Kidney (tissue), 14 donors: ENCODE measurements around the gene UGT1A4. TPM values are rescaled to one million over a fixed set of nuclear protein-coding genes. Genes with fewer than 3 reads are reported as not detected.

Source experiments
- DNase-seq, 5 donors: peaks; one replicate each; pipeline ENCODE4 v3.0.0-alpha.2; 2013 to 2020
- FAIRE-seq: peaks from 2 replicates; lab custom pipeline; 2012; peaks lifted over from hg19 to GRCh38; lab: Jason Lieb, UNC
- H3K27ac ChIP-seq, 2 donors: one replicate each; pipeline ENCODE4 v1.7.0; 2013; ENCODE audit warnings: low read depth in 2 of 2, low read length in 2 of 2, inconsistent platforms in 1 of 2
- H3K27me3 ChIP-seq: one replicate; pipeline ENCODE4 v1.7.1; 2013; ENCODE audit warnings: low read length, inconsistent platforms; ENCODE audit not compliant: control insufficient read depth, insufficient read depth
- H3K36me3 ChIP-seq, 3 donors: one replicate each; pipeline versions ENCODE4 v1.7.0 to v1.7.1; 2013; ENCODE audit warnings: low read length in 3 of 3, control low read depth in 1 of 3, inconsistent platforms in 1 of 3; ENCODE audit not compliant: insufficient read depth in 3 of 3, control insufficient read depth in 2 of 3
- H3K4me1 ChIP-seq, 3 donors: one replicate each; pipeline versions ENCODE4 v1.7.0 to v1.7.1; 2013; ENCODE audit warnings: low read length in 3 of 3, inconsistent platforms in 1 of 3, low read depth in 1 of 3; ENCODE audit not compliant: control insufficient read depth in 2 of 3, insufficient read depth in 2 of 3
- H3K4me3 ChIP-seq, 3 donors: one replicate each; pipeline versions ENCODE4 v1.7.0 to v1.8.1; 2013; ENCODE audit warnings: low read length in 3 of 3, control low read depth in 1 of 3, inconsistent platforms in 1 of 3
- H3K9ac ChIP-seq, 3 donors: one replicate each; pipeline versions ENCODE4 v1.7.0 to v1.7.1; 2013; ENCODE audit warnings: low read length in 3 of 3, control low read depth in 1 of 3, inconsistent platforms in 1 of 3
- H3K9me3 ChIP-seq, 3 donors: one replicate each; pipeline versions ENCODE4 v1.7.0 to v1.7.1; 2013; ENCODE audit warnings: low read length in 3 of 3, control low read depth in 1 of 3, inconsistent platforms in 1 of 3; ENCODE audit not compliant: control insufficient read depth in 2 of 3, insufficient read depth in 1 of 3
- intact Hi-C: fragments of 100-400 bp; cut with DNase I; formaldehyde crosslinking; loops from one replicate; pipeline ENCODE4 v1.11.1; 2022
- polyA plus RNA-seq: library from polyadenylated mRNA; stranded (reverse); fragments of 350-450 nt; fragmentation: Illumina TruSeq; extraction: RNeasy Lipid Tissue Mini Kit (QIAGEN cat#74804); gene quantifications from one replicate; pipeline ENCODE4 v1.2.3, GENCODE V29; 2014; ENCODE audit warnings: low read depth, low replicate concordance; ENCODE audit not compliant: insufficient read depth
- total RNA-seq: library from RNA; stranded (reverse); fragmentation: NEBNext Ultra II Directional; extraction: Animal tissue kit (Norgen Biotek cat#: 25700); gene quantifications from one replicate; pipeline ENCODE4 v1.2.1, GENCODE V29; 2021
- TF ChIP-seq, protein P1 (sequence below): IDR thresholded peaks from 3 replicates; pipeline ENCODE4 v1.5.1; 2012; ENCODE audit warnings: mild to moderate bottlenecking, moderate library complexity, borderline replicate concordance; ENCODE audit not compliant: insufficient read depth; ENCODE audit errors: extremely low read depth
- donor health status: control.
- donor health status: control.
- donor health status: control.
- donor health status: control.
- donor health status: control.
- donor health status: DM: yes; HTN: yes; CAD: no.
- donor health status: Normal renal cell carcinoma (clear cell type).

UGT1A4 gene
- total and polyA plus RNA-seq, 2 donors from 2014 or later, result 0.84 to 1.1 TPM

DNA sequence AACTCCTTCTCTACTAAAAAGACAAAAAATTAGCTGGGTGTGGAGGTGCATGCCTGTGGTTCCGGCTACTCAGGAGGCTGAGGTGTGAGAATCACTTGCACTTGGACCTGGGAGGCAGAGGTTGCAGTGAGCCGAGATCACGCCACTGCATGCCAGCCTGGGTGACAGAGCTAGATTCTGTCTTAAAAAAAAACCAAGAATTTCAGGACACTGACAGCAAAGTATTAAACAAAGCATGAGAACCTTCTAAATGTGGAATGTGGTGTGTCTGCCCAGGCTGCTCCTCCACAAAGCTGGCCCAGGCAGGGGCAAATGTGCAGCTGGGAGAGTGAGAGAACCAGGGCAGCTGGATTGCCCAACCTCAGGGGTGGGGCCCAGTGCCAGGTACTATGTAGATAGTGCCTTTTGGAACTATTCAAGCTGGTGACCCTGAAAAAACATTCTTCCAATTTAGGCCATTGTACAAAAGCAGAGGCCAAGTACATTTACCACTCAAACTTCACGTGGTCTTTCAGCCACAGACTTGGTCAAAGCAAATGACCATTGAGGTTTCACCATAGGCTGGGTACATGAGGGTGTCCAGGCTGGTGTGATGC lies 12.5 kb upstream of the UGT1A4 start:
- H3K9me3 ChIP-seq, result no peaks in the 10 kb centered on the region
- peak overlapping the region; percentile 23 to 51 for H3K27ac ChIP-seq
- H3K4me3 ChIP-seq, result no peak overlapping the region
- FAIRE-seq (no peak), DNase-seq (no peak)
- intact Hi-C loops, result no loop called here
- H3K36me3 ChIP-seq, result no peaks in the 10 kb centered on the region
- no peak overlapping the region for H3K9ac ChIP-seq
- H3K27me3 ChIP-seq, result no peaks in the 10 kb centered on the region
- TF ChIP-seq, protein P1, sequence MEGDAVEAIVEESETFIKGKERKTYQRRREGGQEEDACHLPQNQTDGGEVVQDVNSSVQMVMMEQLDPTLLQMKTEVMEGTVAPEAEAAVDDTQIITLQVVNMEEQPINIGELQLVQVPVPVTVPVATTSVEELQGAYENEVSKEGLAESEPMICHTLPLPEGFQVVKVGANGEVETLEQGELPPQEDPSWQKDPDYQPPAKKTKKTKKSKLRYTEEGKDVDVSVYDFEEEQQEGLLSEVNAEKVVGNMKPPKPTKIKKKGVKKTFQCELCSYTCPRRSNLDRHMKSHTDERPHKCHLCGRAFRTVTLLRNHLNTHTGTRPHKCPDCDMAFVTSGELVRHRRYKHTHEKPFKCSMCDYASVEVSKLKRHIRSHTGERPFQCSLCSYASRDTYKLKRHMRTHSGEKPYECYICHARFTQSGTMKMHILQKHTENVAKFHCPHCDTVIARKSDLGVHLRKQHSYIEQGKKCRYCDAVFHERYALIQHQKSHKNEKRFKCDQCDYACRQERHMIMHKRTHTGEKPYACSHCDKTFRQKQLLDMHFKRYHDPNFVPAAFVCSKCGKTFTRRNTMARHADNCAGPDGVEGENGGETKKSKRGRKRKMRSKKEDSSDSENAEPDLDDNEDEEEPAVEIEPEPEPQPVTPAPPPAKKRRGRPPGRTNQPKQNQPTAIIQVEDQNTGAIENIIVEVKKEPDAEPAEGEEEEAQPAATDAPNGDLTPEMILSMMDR, result no peak
- peaks cover 0 to 19% (median 7%) of the 10 kb centered on the region in 3 donors for H3K4me1 ChIP-seq

DNA sequence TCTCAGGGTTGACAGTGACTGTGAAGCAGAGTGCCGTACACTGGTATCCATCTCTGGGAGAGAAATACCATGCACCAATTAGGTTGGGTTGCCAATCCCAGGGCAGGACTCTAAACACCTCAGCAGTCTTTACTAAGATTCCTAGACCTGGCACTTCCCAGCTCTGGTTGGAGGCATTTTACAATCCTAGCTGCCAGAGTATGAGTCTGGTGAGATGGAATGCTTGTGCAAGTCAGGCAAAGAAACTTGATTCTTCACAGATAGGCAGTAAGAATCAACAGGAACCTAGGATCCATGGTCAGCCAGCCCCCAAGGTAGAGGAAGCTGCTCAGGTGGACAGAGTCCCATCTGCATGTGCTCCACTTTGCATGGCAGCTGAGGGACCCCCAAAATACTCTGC lies 11.8 kb upstream of the UGT1A4 start:
- Histone ChIP-seq H3K27ac (peak overlapping the region; percentile 23 to 51), H3K4me3 (no peak overlapping the region), H3K9ac (no peak overlapping the region), H3K27me3 (no peaks in the 10 kb centered on the region), H3K9me3 (no peaks in the 10 kb centered on the region), H3K36me3 (peaks cover 0 to 4% (median 0%) of the 10 kb centered on the region in 3 donors), H3K4me1 (peaks cover 0 to 19% (median 7%) of the 10 kb centered on the region in 3 donors)
- DNase-seq (no peak), FAIRE-seq (no peak)
- TF ChIP-seq, protein P1, result no peak
- intact Hi-C loops, result no loop called here

DNA sequence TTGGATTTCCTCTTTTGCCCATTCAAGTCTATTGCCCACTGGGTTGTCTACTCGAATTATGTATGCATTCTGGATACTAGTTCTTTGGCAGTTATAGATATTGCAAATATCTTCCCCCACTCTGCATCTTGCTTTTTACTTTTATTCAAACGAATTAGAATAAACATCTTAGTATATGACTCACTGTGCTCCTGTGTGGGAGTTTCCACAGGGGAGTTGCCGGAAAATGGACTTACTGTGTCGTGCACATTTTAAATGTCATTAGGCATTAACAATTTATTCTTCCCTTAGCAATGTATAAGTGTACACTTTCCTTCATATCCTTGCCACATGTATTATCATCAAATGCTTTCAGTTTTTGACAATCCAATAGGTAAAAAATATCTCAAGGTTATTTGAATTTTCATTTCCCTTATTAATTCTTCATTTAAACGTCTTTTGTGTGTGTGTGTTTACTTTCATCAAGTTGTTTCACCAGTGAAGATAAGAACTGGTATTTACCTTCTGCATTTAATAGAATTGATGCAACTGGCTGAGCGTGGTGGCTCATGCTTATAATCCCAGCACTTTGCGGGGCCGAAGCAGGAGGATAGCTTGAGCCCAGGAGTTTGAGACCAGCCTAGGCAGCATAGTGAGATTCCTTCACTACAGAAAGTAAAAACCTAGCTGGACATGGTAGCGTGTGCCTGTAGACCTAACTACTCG lies 10.4 kb upstream of the UGT1A4 start:
- no peak overlapping the region for H3K9ac ChIP-seq
- H3K4me3 ChIP-seq, result no peak overlapping the region
- DNase-seq (no peak), FAIRE-seq (no peak)
- peaks cover 0 to 4% (median 0%) of the 10 kb centered on the region in 3 donors for H3K36me3 ChIP-seq
- TF ChIP-seq, protein P1, result no peak
- peaks cover 0 to 19% (median 7%) of the 10 kb centered on the region in 3 donors for H3K4me1 ChIP-seq
- H3K9me3 ChIP-seq, result no peaks in the 10 kb centered on the region
- intact Hi-C loops, result no loop called here
- no peaks in the 10 kb centered on the region for H3K27me3 ChIP-seq
- H3K27ac ChIP-seq, result no peak overlapping the region
